C4-2B (cell line): ENCODE results near the gene POGLUT3.

Source experiments
- ZFX ChIP-seq: fragments of 450-650 bp; IDR thresholded peaks from 2 replicates; pipeline ENCODE4 v1.6.1; 2017
- TF ChIP-seq, protein P1 (sequence below): fragments of 450-650 bp; conservative IDR thresholded peaks from 2 replicates; pipeline ENCODE4 v1.5.1; 2017; ENCODE audit warnings: mild to moderate bottlenecking

DNA sequence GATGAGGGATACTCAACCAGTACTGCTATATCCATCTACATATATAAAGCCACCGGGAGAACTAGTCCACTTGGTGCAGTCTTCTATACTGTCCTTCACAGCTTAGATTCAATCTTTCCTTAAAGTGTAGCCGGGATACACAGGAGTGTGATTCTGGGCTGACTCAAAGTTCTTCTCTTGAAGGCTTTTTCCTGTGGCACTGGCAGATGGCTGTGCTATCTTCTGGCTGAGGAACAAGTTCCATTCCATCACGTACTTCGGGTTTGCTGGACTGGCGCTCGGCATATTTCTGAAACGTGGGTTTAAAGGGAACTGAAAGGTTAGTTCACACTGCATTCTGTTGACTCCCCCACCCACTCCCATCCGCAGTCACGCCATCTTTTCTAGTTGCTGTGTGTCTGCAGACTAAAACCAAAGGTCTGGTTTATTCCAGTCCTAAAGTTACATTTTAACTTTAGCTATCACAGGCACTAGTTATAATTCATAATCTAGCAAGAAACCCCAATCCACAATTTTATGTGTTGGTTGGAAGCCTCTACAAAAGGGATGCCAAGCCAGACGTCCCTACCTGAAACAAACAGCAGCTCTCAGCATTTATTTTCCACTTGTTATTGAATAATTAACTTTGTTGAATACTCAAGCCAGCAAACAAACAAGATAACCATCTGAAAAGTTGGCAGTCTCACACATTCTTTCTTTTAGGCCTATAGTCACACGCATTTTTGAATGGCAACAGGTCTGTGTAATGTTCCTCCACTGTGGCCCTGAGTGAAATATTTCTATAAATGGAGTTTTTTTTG, 23.3 kb downstream of the POGLUT3 start:
- TF ChIP-seq, protein P1, sequence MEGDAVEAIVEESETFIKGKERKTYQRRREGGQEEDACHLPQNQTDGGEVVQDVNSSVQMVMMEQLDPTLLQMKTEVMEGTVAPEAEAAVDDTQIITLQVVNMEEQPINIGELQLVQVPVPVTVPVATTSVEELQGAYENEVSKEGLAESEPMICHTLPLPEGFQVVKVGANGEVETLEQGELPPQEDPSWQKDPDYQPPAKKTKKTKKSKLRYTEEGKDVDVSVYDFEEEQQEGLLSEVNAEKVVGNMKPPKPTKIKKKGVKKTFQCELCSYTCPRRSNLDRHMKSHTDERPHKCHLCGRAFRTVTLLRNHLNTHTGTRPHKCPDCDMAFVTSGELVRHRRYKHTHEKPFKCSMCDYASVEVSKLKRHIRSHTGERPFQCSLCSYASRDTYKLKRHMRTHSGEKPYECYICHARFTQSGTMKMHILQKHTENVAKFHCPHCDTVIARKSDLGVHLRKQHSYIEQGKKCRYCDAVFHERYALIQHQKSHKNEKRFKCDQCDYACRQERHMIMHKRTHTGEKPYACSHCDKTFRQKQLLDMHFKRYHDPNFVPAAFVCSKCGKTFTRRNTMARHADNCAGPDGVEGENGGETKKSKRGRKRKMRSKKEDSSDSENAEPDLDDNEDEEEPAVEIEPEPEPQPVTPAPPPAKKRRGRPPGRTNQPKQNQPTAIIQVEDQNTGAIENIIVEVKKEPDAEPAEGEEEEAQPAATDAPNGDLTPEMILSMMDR, result no peak
- TF ChIP-seq ZFX, result no peak
